Panc1 (cell line): ENCODE measurements around the gene MRPS12. TPM values are rescaled to one million over a fixed set of nuclear protein-coding genes. Genes with fewer than 3 reads are reported as not detected.
A peak's percentile ranks its signal among the peaks of the same experiment; 100 is the strongest.

Experiments
- ATAC-seq: fragments of 200-7000 bp; cut with Tn5 transposase; 2 replicates; pipeline ENCODE4 v1.9.1; 2020; ENCODE audit warnings: mild to moderate bottlenecking, moderate library complexity
- BruUV-seq: library from RNA; stranded (reverse); fragments of 400-500 nt; replicated peaks from 2 replicates; lab custom pipeline; 2021; lab: Mats Ljungman, UMichigan
- CTCF ChIA-PET: fragments of 300-600 bp; sonication (Branson Sonifier 250); formaldehyde crosslinking; loops from one replicate; lab custom pipeline; 2022; ENCODE audit warnings: antibody characterized with exemption; lab: Charles Lee
- POLR2A ChIA-PET: fragments of 300-600 bp; sonication (Branson Sonifier 250); formaldehyde crosslinking; loops from one replicate; lab custom pipeline; 2022; ENCODE audit warnings: antibody characterized with exemption; lab: Charles Lee
- DNase-seq: peaks from one replicate; pipeline ENCODE4 v3.0.0-alpha.2; 2010; ENCODE audit warnings: low read depth, low spot score
- H3K27ac ChIP-seq: 2 replicates; pipeline ENCODE4 v1.5.1; 2011; ENCODE audit warnings: mild to moderate bottlenecking, low read length, inconsistent platforms
- H3K27me3 ChIP-seq: fragments of 200-500 bp; sonication (Bioruptor generic); 2 replicates; pipeline ENCODE4 v1.6.0; 2014; ENCODE audit warnings: low read length, inconsistent platforms; ENCODE audit not compliant: control insufficient read depth, insufficient read depth
- H3K36me3 ChIP-seq: fragments of 200-500 bp; sonication (Bioruptor generic); 2 replicates; pipeline ENCODE4 v1.5.1; 2014; ENCODE audit warnings: inconsistent platforms, mild to moderate bottlenecking, low read length, moderate library complexity; ENCODE audit not compliant: control insufficient read depth, insufficient read depth
- H3K4me1 ChIP-seq: 2 replicates; pipeline ENCODE4 v1.5.1; 2011; ENCODE audit warnings: inconsistent platforms, mild to moderate bottlenecking, low read length, moderate library complexity; ENCODE audit not compliant: control insufficient read depth, insufficient read depth
- H3K4me3 ChIP-seq, 2 experiments: 2 replicates each; pipeline ENCODE4 v1.5.1; 2011 to 2012; ENCODE audit warnings: low read depth in 2 of 2, low read length in 2 of 2, mild to moderate bottlenecking in 2 of 2, inconsistent platforms in 1 of 2, moderate library complexity in 1 of 2
- H3K9me3 ChIP-seq: fragments of 200-500 bp; sonication (Bioruptor generic); 2 replicates; pipeline ENCODE4 v1.5.1; 2014; ENCODE audit warnings: low read depth, mild to moderate bottlenecking, inconsistent platforms, low read length, moderate library complexity; ENCODE audit not compliant: control insufficient read depth, insufficient read depth
- POLR2AphosphoS5 ChIP-seq: IDR thresholded peaks from 2 replicates; pipeline ENCODE4 v1.6.1; 2012; ENCODE audit warnings: mild to moderate bottlenecking, low read depth, low read length, moderate library complexity
- REST ChIP-seq, 2 experiments: IDR thresholded peaks; 2 replicates each; pipeline ENCODE4 v1.6.1; 2011 to 2012; ENCODE audit warnings: low read depth in 2 of 2, control low read depth in 1 of 2, low read length in 1 of 2, mild to moderate bottlenecking in 1 of 2, moderate library complexity in 1 of 2; ENCODE audit not compliant: insufficient read depth in 1 of 2
- SIN3A ChIP-seq: IDR thresholded peaks from 2 replicates; pipeline ENCODE4 v1.6.1; 2012; ENCODE audit warnings: low read depth, mild to moderate bottlenecking, low read length, moderate library complexity, borderline replicate concordance; ENCODE audit not compliant: insufficient read depth
- TCF7L2 ChIP-seq: IDR thresholded peaks from 2 replicates; pipeline ENCODE4 v1.6.1; 2011; ENCODE audit warnings: mild to moderate bottlenecking, low read depth, low read length, inconsistent platforms
- in situ Hi-C: cut with HindIII; loops from 2 replicates; pipeline ENCODE4 v1.10.0; 2016; ENCODE audit warnings: low sequenced_read_pairs, low pct_unique_long_range_greater_than_20kb
- intact Hi-C: fragments of 100-400 bp; cut with micrococcal nuclease; formaldehyde crosslinking; loops from one replicate; pipeline ENCODE4 v1.10.0; 2022; ENCODE audit not compliant: unreplicated experiment
- total RNA-seq: library from RNA; stranded (reverse); gene quantifications from one replicate; pipeline ENCODE4 v1.2.1, GENCODE V29; 2021; ENCODE audit not compliant: unreplicated experiment
- TF ChIP-seq, protein P1 (sequence below): fragments of 450-650 bp; IDR thresholded peaks from 2 replicates; pipeline ENCODE4 v1.5.1; 2017; ENCODE audit warnings: mild to moderate bottlenecking

MRPS12 gene
- total RNA-seq, 1 experiment from 2014 or later = 511 TPM

- intact Hi-C loops (no loop called here), in situ Hi-C loops (no loop called here)
- H3K36me3 ChIP-seq = no peaks in the 10 kb centered on the region; the same call in 1 of the 2 replicates
- DNase-seq = no peak
- TF ChIP-seq SIN3A = no peak
- TF ChIP-seq REST (IDR thresholded peaks at IDR 0.05; ENCODE audit: insufficient read depth in 1 of 2, low read depth in 2 of 2, low read length in 1 of 2) = no peak
- no peak for TF ChIP-seq TCF7L2
- TF ChIP-seq POLR2AphosphoS5 = no peak
- TF ChIP-seq, protein P1, sequence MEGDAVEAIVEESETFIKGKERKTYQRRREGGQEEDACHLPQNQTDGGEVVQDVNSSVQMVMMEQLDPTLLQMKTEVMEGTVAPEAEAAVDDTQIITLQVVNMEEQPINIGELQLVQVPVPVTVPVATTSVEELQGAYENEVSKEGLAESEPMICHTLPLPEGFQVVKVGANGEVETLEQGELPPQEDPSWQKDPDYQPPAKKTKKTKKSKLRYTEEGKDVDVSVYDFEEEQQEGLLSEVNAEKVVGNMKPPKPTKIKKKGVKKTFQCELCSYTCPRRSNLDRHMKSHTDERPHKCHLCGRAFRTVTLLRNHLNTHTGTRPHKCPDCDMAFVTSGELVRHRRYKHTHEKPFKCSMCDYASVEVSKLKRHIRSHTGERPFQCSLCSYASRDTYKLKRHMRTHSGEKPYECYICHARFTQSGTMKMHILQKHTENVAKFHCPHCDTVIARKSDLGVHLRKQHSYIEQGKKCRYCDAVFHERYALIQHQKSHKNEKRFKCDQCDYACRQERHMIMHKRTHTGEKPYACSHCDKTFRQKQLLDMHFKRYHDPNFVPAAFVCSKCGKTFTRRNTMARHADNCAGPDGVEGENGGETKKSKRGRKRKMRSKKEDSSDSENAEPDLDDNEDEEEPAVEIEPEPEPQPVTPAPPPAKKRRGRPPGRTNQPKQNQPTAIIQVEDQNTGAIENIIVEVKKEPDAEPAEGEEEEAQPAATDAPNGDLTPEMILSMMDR = no peak
- ChIA-PET POLR2A (interaction anchor here (0.7 kb wide), 1 partner anchor 20 kb away, joined by 3 read pairs; the partner anchor contains the start of gene NFKBIB), CTCF (interaction anchor here (0.5 to 2.0 kb wide), 3 partner anchors 10 to 304 kb away, joined by 3 to 9 read pairs (median 8); partner anchors contain the start of genes MRPS12 and SARS2)
- H3K4me1 ChIP-seq = peaks cover 11% of the 10 kb centered on the region
- H3K27me3 ChIP-seq = no peaks in the 10 kb centered on the region
- H3K4me3 ChIP-seq = no peak overlapping the region
- no peak for ATAC-seq
- BruUV-seq = no TSS peak
- H3K27ac ChIP-seq = no peak overlapping the region
- no peaks in the 10 kb centered on the region for H3K9me3 ChIP-seq
These were observed 10.7 kb upstream of the MRPS12 start for GRCh38 chr19:38919837-38920601.

GRCh38 chr19:38920602-38921419 lies 9.9 kb upstream of the MRPS12 start:
- no TSS peak for BruUV-seq
- in situ Hi-C loops (no loop called here), intact Hi-C loops (no loop called here)
- Histone ChIP-seq H3K27ac (no peak overlapping the region), H3K9me3 (no peaks in the 10 kb centered on the region), H3K4me1 (peaks cover 11% of the 10 kb centered on the region), H3K36me3 (no peaks in the 10 kb centered on the region; the same call in 1 of the 2 replicates), H3K27me3 (no peaks in the 10 kb centered on the region), H3K4me3 (no peak overlapping the region)
- ChIA-PET CTCF (interaction anchor here (0.6 to 0.9 kb wide), 2 partner anchors 10 to 287 kb away, joined by 3 to 5 read pairs; partner anchors contain the start of genes MRPS12 and SARS2), POLR2A (interaction anchor here (0.6 to 1.0 kb wide), 2 partner anchors 20 to 88 kb away, joined by 3 to 7 read pairs; no protein-coding TSS in a partner anchor)
- DNase-seq = no peak
- ATAC-seq = no peak
- TF ChIP-seq POLR2AphosphoS5 (peak; percentile 75; the same call in 1 of the 2 replicates), SIN3A (no peak)
